GM12878 (cell line): ENCODE results near the gene DTNBP1. TPM values are rescaled to one million over a fixed set of nuclear protein-coding genes. Genes with fewer than 3 reads are reported as not detected.

ENCODE experiments used
- ATAC-seq: fragments of 200-7000 bp; cut with Tn5 transposase; 3 replicates; pipeline ENCODE4 v1.9.1; 2020; ENCODE audit warnings: mild to moderate bottlenecking, moderate library complexity
- BruUV-seq: library from RNA; stranded (reverse); fragments of 400-500 nt; replicated peaks from 2 replicates; lab custom pipeline; 2021; lab: Mats Ljungman, UMichigan
- CTCF ChIA-PET: fragments of 300-600 bp; sonication (Branson Sonifier 250); formaldehyde crosslinking; extraction: SDS; loops from one replicate; lab custom pipeline; 2021; ENCODE audit warnings: inconsistent platforms; lab: Yijun Ruan, JAX
- POLR2A ChIA-PET: fragments of 350-600 bp; formaldehyde crosslinking; extraction: SDS; loops from one replicate; lab custom pipeline; 2021; ENCODE audit warnings: inconsistent platforms; lab: Charles Lee
- RAD21 ChIA-PET: fragments of 300-600 bp; sonication (Branson Sonifier 250); formaldehyde crosslinking; loops from one replicate; lab custom pipeline; 2023; ENCODE audit warnings: antibody characterized with exemption; ENCODE audit not compliant: unreplicated experiment; lab: Charles Lee
- SMC1A ChIA-PET: fragments of 300-600 bp; sonication (Branson Sonifier 250); formaldehyde crosslinking; loops from one replicate; lab custom pipeline; 2023; ENCODE audit not compliant: unreplicated experiment, uncharacterized antibody; lab: Charles Lee
- DNase-seq: peaks from one replicate; pipeline ENCODE4 v3.0.0-alpha.2; 2011; ENCODE audit warnings: low read depth, low spot score
- FAIRE-seq: peaks from 3 replicates; lab custom pipeline; 2011; peaks lifted over from hg19 to GRCh38; lab: Jason Lieb, UNC
- H2AFZ ChIP-seq: 2 replicates; pipeline ENCODE4 v1.6.0; 2011; ENCODE audit warnings: low read depth, low read length, control low read depth; ENCODE audit not compliant: control insufficient read depth
- H3K27ac ChIP-seq: 2 replicates; pipeline ENCODE4 v1.5.1; 2011; ENCODE audit warnings: control low read depth; ENCODE audit not compliant: control insufficient read depth, insufficient read depth
- H3K27me3 ChIP-seq, 2 experiments: replicated peaks in 1 of 2; 2 replicates each; pipeline versions ENCODE4 v1.6.0 to v1.6.1; 2011; ENCODE audit warnings: low read length in 1 of 2; ENCODE audit not compliant: control insufficient read depth in 2 of 2, insufficient read depth in 2 of 2
- H3K36me3 ChIP-seq, 2 experiments: 2 replicates each; pipeline ENCODE4 v1.5.1; 2011; ENCODE audit warnings: low read length in 1 of 2; ENCODE audit not compliant: control insufficient read depth in 2 of 2, insufficient read depth in 2 of 2
- H3K4me1 ChIP-seq: 2 replicates; pipeline ENCODE4 v1.6.1; 2011; ENCODE audit warnings: mild to moderate bottlenecking, low read length, moderate library complexity, mixed read lengths; ENCODE audit not compliant: control insufficient read depth, insufficient read depth
- H3K4me2 ChIP-seq: 2 replicates; pipeline ENCODE4 v1.6.0; 2011; ENCODE audit warnings: control low read depth; ENCODE audit not compliant: control insufficient read depth, insufficient read depth
- H3K4me3 ChIP-seq: fragments of 200-600 bp; sonication (generic); 2 replicates; pipeline ENCODE4 v1.5.1; 2016
- H3K79me2 ChIP-seq: 2 replicates; pipeline ENCODE4 v1.6.0; 2011; ENCODE audit warnings: low read length; ENCODE audit not compliant: control insufficient read depth, insufficient read depth
- H3K9ac ChIP-seq: 2 replicates; pipeline ENCODE4 v1.8.0; 2011; ENCODE audit warnings: low read length, control low read depth, mixed read lengths; ENCODE audit not compliant: control insufficient read depth, insufficient read depth
- H3K9me3 ChIP-seq: replicated peaks from 3 replicates; pipeline ENCODE4 v1.5.1; 2011; ENCODE audit warnings: mild to moderate bottlenecking, low read length; ENCODE audit not compliant: control insufficient read depth, insufficient read depth
- H4K20me1 ChIP-seq: 2 replicates; pipeline ENCODE4 v1.6.0; 2011; ENCODE audit not compliant: control insufficient read depth, insufficient read depth
- BACH1 ChIP-seq: fragments of 450-650 bp; IDR thresholded peaks from 2 replicates; pipeline ENCODE4 v1.6.1; 2017; ENCODE audit warnings: mild to moderate bottlenecking, borderline replicate concordance
- CHD2 ChIP-seq: IDR thresholded peaks from 2 replicates; pipeline ENCODE4 v1.6.1; 2011; ENCODE audit warnings: low read depth, low read length, improper control_type of control experiment, borderline replicate concordance
- CHD4 ChIP-seq: fragments of 200-600 bp; sonication (generic); IDR thresholded peaks from 2 replicates; pipeline ENCODE4 v1.6.1; 2016; ENCODE audit warnings: mild to moderate bottlenecking
- CREM ChIP-seq: IDR thresholded peaks from 2 replicates; pipeline ENCODE4 v1.6.1; 2014; ENCODE audit warnings: antibody characterized with exemption, low read depth
- EZH2 ChIP-seq: IDR thresholded peaks from 2 replicates; pipeline ENCODE4 v1.6.1; 2012; ENCODE audit warnings: low read depth, mild to moderate bottlenecking, control low read depth, inconsistent platforms, low read length, borderline replicate concordance; ENCODE audit not compliant: control insufficient read depth
- FOXK2 ChIP-seq: fragments of 450-650 bp; IDR thresholded peaks from 2 replicates; pipeline ENCODE4 v1.6.1; 2017; ENCODE audit warnings: mild to moderate bottlenecking, moderate library complexity
- HDGF ChIP-seq: fragments of 450-650 bp; IDR thresholded peaks from 2 replicates; pipeline ENCODE4 v1.6.1; 2016; ENCODE audit warnings: antibody characterized with exemption
- LARP7 ChIP-seq: fragments of 450-650 bp; IDR thresholded peaks from 2 replicates; pipeline ENCODE4 v1.6.1; 2017; ENCODE audit warnings: mild to moderate bottlenecking
- MTA3 ChIP-seq: IDR thresholded peaks from 2 replicates; pipeline ENCODE4 v1.6.1; 2012; ENCODE audit warnings: low read length, inconsistent platforms, borderline replicate concordance
- MXI1 ChIP-seq: fragments of 150-350 bp; IDR thresholded peaks from 2 replicates; pipeline ENCODE4 v1.6.1; 2011; ENCODE audit warnings: low read depth, mild to moderate bottlenecking, inconsistent platforms, low read length, improper control_type of control experiment
- POLR2A ChIP-seq: IDR thresholded peaks from 2 replicates; pipeline ENCODE4 v1.6.1; 2011; ENCODE audit warnings: low read depth, mild to moderate bottlenecking, low read length
- SREBF2 ChIP-seq: IDR thresholded peaks from 2 replicates; pipeline ENCODE4 v1.6.1; 2012; ENCODE audit warnings: mild to moderate bottlenecking, low read length
- ZNF687 ChIP-seq: fragments of 450-650 bp; IDR thresholded peaks from 2 replicates; pipeline ENCODE4 v1.6.1; 2017; ENCODE audit warnings: mild to moderate bottlenecking, moderate library complexity
- WGBS: methylation state at CpG from one replicate; pipeline ENCODE4 v1.1.6; 2016; ENCODE audit warnings: low lambda C conversion rate; ENCODE audit not compliant: insufficient replicate concordance, insufficient coverage; ENCODE audit errors: missing lambda C conversion rate; 5-methylcytosine and 5-hydroxymethylcytosine counted together
- in situ Hi-C: fragments of 300-500 bp; cut with MboI; formaldehyde crosslinking; loops from 9 replicates; pipeline ENCODE4 v1.14.3; 2018; ENCODE audit warnings: mixed read lengths
- intact Hi-C: fragments of 100-400 bp; cut with micrococcal nuclease; formaldehyde crosslinking; loops from one replicate; pipeline ENCODE4 v1.14.2; 2022; ENCODE audit not compliant: unreplicated experiment
- polyA plus RNA-seq, 11 experiments: library from polyadenylated mRNA; depleted of rRNA in 4 of 11; unstranded in 6 of 11; stranded (reverse) in 5 of 11; fragments of >200 nt; fragmentation: Nextera tagmentation in 4 of 11; fragmentation: Illumina TruSeq in 1 of 11; extraction: Ambion mirVana in 4 of 11; extraction: Trizol in 1 of 11; gene quantifications; 1 replicate in 1 of 11; 2 replicates in 10 of 11; pipeline versions ENCODE4 v1.2.1 to v1.2.3, GENCODE V29; 2011 to 2016; ENCODE audit warnings: inconsistent platforms in 2 of 11, missing spikeins in 2 of 11, low read depth in 1 of 11
- total RNA-seq, 4 experiments: library from RNA; depleted of rRNA in 3 of 4; stranded (reverse); fragments of >200 nt in 3 of 4; fragmentation: Illumina TruSeq in 1 of 4; extraction: Trizol in 1 of 4; gene quantifications; 2 replicates each; pipeline versions ENCODE4 v1.2.1 to v1.2.3, GENCODE V29; 2013 to 2021

Gene DTNBP1
- total and polyA plus RNA-seq, 10 of the 15 experiments (the other 5 are each of a cell fraction or from before 2014, with no cell fraction given), result 7.1 to 40.3 (median 20.1) TPM

GRCh38 chr6:15500078-15500740 is 162.6 kb downstream of the DTNBP1 start:
- Histone ChIP-seq H3K27me3 (no peaks in the 10 kb centered on the region), H3K4me1 (no peaks in the 10 kb centered on the region), H4K20me1 (no peaks in the 10 kb centered on the region), H3K79me2 (no peaks in the 10 kb centered on the region), H2AFZ (no peak overlapping the region), H3K27ac (no peak overlapping the region), H3K4me3 (no peak overlapping the region), H3K9ac (no peak overlapping the region), H3K9me3 (no peaks in the 10 kb centered on the region), H3K36me3 (peaks cover 26 to 54% of the 10 kb centered on the region in 2 experiments), H3K4me2 (no peak overlapping the region)
- no peak for DNase-seq
- 88% methylated on average over 16 of the region's 16 CpGs for WGBS
- CTCF ChIA-PET, result no interaction called here
- RAD21 ChIA-PET, result no interaction called here
- SMC1A ChIA-PET, result no interaction called here
- no TSS peak for BruUV-seq
- POLR2A ChIA-PET, result no interaction called here
- in situ Hi-C loops, result no loop called here
- TF ChIP-seq EZH2 (no peak), POLR2A (peak; percentile 20; the same call in 1 of the 2 replicates), CHD2 (no peak)
- no peak for ATAC-seq
- FAIRE-seq, result no peak
- intact Hi-C loops, result no loop called here

GRCh38 chr6:15499591-15499990 is 163.2 kb downstream of the DTNBP1 start:
- CTCF ChIA-PET, result no interaction called here

More at GRCh38 chr6:15499591-15499990, 163.2 kb downstream of the DTNBP1 start:
- H3K4me3 ChIP-seq, result no peak overlapping the region
- ATAC-seq, result no peak
- WGBS, result 83% methylated on average over 9 of the region's 9 CpGs
- no peaks in the 10 kb centered on the region for H4K20me1 ChIP-seq
- no peak for DNase-seq
- no peak overlapping the region for H3K4me2 ChIP-seq
- in situ Hi-C loops, result loop anchor here (25.0 kb wide), 1 partner anchor 1287 kb away; no protein-coding TSS in a partner anchor
- H3K27ac ChIP-seq, result no peak overlapping the region
- ChIA-PET SMC1A (no interaction called here), POLR2A (no interaction called here), RAD21 (no interaction called here)
- no peak overlapping the region for H3K9ac ChIP-seq
- H3K36me3 ChIP-seq, result peaks cover 26 to 55% of the 10 kb centered on the region in 2 experiments
- TF ChIP-seq HDGF, result no peak
- TF ChIP-seq CHD4, result no peak
- TF ChIP-seq SREBF2, result no peak
- no peak for TF ChIP-seq CREM
- no peak for TF ChIP-seq LARP7
- TF ChIP-seq MXI1, result no peak
- TF ChIP-seq ZNF687, result no peak
- no peak for TF ChIP-seq MTA3
- TF ChIP-seq FOXK2, result no peak
- TF ChIP-seq BACH1, result no peak
- FAIRE-seq, result no peak
- BruUV-seq, result no TSS peak
- no peaks in the 10 kb centered on the region for H3K4me1 ChIP-seq
- H3K27me3 ChIP-seq, result no peaks in the 10 kb centered on the region
- no peaks in the 10 kb centered on the region for H3K79me2 ChIP-seq
- H2AFZ ChIP-seq, result no peak overlapping the region
- H3K9me3 ChIP-seq, result no peaks in the 10 kb centered on the region
- intact Hi-C loops, result no loop called here
